ENCODE results near the gene BYSL.

DNA sequence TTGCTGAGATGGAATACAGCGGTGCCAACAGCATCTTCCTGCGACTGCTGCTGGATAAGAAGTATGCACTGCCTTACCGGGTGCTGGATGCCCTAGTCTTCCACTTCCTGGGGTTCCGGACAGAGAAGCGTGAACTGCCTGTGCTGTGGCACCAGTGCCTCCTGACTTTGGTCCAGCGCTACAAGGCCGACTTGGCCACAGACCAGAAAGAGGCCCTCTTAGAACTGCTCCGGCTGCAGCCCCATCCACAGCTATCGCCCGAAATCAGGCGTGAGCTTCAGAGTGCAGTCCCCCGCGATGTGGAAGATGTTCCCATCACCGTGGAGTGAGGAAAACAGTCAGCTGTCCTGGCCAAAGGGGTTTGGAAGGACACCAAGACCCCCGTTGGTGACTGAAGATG, 11.1 kb downstream of the BYSL start:
- TF ChIP-seq, protein P1, sequence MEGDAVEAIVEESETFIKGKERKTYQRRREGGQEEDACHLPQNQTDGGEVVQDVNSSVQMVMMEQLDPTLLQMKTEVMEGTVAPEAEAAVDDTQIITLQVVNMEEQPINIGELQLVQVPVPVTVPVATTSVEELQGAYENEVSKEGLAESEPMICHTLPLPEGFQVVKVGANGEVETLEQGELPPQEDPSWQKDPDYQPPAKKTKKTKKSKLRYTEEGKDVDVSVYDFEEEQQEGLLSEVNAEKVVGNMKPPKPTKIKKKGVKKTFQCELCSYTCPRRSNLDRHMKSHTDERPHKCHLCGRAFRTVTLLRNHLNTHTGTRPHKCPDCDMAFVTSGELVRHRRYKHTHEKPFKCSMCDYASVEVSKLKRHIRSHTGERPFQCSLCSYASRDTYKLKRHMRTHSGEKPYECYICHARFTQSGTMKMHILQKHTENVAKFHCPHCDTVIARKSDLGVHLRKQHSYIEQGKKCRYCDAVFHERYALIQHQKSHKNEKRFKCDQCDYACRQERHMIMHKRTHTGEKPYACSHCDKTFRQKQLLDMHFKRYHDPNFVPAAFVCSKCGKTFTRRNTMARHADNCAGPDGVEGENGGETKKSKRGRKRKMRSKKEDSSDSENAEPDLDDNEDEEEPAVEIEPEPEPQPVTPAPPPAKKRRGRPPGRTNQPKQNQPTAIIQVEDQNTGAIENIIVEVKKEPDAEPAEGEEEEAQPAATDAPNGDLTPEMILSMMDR (IDR thresholded peaks at IDR 0.05; ENCODE audit: low read depth, low read length, poor library complexity, severe bottlenecking), result no peak
- no peak for TF ChIP-seq EZH2phosphoT487 (IDR thresholded peaks at IDR 0.05; ENCODE audit: borderline replicate concordance, low read length)
